HG03575 (cell line): Measurements from ENCODE around the gene LAMB2.

Source experiments
- ATAC-seq: cut with Tn5 transposase; IDR thresholded peaks from one replicate; pipeline ENCODE4 v1.9.1; 2021; ENCODE audit not compliant: unreplicated experiment, insufficient number of reproducible peaks, low FRiP score; ENCODE audit errors: extremely low read depth

The LAMB2 gene

GRCh38 chr3:49123687-49124086, 9.2 kb downstream of the LAMB2 start:
- no peak for ATAC-seq

DNA sequence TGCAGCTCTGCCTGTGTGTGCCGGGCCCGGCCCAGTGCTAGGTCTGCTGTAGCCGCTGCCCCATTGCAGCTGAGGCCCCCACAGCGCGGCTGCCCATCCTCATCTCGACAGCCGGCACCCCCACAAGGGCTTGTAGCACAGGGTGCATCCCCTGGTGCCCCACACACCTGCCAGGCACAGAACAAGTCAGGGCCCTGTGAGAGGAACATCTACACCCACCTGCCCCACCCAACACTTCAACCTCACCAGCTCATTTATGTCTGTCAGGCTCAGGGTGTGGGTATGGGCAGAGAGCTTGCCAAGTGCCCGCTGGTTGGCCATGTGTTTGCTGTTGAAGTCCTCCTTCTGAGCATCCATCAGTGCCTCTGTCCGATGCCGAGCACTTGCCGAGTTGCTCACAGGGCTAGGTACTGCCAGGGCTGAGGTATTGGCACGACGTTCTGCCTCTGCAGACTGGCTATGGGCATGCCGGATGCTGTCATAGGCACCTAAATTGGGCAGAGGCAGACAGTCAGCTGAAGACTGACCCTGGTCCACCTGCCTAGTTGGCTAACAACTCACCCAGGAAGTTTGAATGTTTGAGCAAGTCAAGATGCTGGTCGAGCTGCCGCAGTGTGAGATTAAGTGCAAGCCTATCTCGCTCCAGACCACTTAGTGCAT, 9.8 kb downstream of the LAMB2 start:
- ATAC-seq, result no peak

- ATAC-seq, result no peak
Measured at GRCh38 chr3:49122451-49122850, 10.4 kb downstream of the LAMB2 start.

GRCh38 chr3:49122022-49122421, 10.8 kb downstream of the LAMB2 start:
- no peak for ATAC-seq

DNA sequence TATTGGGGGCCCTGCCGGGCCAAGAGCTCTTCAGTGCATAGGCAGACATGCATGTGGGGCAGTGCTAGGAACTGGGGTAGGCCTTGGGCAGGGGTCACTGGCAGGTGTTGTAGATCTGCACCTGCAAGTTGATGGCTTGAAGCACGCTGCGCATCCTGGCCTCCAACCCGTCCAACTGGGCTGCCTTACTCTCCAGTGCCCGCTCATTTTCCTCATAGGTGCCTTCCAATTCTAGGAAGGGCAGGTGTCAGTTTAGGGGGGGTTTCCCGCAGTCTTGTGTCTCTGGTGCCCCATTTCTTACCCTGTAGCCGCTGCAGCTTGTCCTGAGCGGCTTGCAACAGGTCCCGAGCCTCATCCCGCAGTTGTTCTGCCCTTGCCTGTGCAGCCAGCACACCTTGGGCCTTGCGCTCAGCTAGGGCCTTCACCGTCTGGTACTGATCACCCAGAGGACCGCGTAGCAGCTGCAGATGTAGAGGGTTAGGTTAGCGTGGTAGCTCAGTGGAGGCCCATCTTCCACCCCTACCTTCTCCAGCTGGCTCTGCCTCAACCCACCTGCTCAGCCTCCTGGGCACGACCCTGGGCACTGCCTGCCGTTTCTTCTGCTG, 11.6 kb downstream of the LAMB2 start:
- ATAC-seq, result no peak

- ATAC-seq, result no peak
Measured at GRCh38 chr3:49120438-49121131, 12.3 kb downstream of the LAMB2 start, which contains the start of gene USP19. Gene USP19, minus strand, starts transcription at chr3:49120823. Its CDS starts 1,678 bp downstream, at chr3:49119145.

DNA sequence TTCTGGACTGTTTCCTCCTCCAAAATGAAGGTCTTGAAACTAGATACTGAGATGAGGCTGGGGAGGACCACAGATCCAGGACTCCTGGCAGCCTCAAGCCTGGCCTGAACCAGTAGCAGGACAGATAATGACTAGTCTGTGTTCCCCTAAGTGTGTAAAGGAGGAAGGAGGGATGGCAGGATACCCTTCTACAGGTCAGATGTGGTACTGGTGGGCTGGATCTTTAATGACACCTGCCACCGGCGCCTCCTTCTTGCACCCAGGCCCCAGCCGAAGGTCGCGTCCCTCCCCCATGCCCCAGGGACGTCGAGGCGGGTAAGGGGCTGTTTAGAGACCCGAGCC, 12.8 kb downstream of the LAMB2 start:
- no peak for ATAC-seq

- ATAC-seq, result no peak
Measured at GRCh38 chr3:49119439-49119838, 13.4 kb downstream of the LAMB2 start.

DNA sequence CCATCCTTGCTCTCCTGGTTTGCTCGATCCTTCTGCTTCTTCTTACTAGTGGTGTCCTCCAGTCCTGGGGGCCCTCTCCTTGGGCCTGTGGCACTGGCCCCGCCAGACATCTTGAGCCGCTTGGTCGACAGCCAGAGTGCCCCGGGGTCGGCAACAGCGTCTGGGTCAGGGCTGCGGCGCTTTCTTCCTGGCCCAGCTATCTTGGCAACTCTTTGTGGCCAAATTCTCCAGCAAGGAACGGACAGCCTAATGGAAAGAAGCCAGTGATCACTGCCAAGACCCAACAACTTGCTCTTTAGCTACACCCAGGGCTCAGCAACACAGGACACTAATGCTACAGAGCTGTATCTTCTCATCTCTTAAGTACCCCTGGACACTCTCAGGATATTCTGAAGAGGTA, 13.8 kb downstream of the LAMB2 start:
- no peak for ATAC-seq

GRCh38 chr3:49112262-49112661, 20.6 kb downstream of the LAMB2 start:
- ATAC-seq, result no peak

- ATAC-seq, result no peak
Measured at GRCh38 chr3:49111347-49111746, 21.5 kb downstream of the LAMB2 start.

GRCh38 chr3:49110780-49111179, 22.1 kb downstream of the LAMB2 start:
- ATAC-seq, result no peak

DNA sequence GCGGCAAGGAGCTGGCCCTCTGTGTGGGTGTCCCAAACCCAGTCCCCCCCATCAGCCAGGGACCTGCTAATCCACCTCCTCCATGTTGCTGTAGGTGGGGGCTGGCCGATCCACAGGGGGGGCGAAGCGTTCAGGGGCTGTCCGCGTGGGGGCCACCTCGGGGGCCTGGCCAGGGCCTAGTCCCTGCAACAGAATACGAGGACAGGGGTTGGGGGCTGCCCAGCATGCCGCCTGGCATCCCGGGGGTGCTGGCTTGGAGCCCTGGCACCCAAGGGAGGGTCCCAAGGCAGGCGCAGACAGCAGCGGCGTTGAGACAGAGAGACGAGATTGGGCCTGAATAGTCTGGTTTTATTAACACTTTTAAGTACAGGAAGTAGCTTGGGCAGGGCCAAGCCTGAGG, 24.5 kb downstream of the LAMB2 start:
- ATAC-seq, result no peak

DNA sequence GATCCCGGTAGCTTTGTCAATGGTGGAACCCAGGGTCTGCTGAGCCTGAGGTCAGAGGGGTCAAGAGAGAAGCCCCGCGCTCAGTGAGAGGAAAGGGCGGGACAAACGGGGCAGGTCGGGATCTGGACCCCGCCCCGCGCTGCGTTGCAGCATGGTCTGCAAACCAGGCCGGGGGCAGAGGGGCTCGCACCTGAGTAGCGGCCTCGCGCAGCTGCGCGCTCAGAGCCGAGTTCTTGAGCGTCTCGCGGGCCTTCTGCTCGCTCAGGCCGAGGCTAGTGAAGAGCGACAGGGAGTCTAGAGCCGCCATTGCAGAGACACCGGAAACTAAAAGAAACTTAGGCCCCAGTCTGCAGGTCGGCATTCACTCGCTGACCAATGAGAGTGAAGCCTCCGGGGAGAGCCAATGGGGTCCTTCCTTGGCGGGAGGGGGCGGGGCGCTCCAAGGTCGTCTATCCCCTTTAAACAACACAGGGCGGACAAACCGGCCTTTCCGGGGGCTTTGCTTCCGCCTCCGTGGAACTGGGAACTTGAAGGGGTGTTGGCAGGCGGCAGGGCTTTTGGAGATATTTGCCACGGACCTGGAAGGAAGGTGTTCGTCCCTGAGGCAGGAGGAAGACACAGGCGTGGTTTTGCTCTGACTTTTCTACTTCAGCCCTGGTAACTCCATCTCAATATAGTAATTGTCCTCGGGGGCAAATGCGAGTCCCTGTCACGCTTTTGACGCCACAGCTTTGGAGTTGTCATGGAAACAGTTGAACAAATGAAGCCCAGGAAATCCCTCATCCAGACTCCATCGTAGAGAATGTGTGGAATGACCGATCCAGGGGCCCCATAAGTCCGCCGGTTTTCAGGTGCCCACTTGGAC, 28.2 kb downstream of the LAMB2 start, which contains the start of gene QARS1:
Gene QARS1 (minus strand): TSS at position 331 of the 865 bp plus-strand sequence. CDS start 24 bp downstream, at position 307.
- no peak for ATAC-seq

GRCh38 chr3:49104052-49104426, 28.8 kb downstream of the LAMB2 start:
- ATAC-seq, result no peak

DNA sequence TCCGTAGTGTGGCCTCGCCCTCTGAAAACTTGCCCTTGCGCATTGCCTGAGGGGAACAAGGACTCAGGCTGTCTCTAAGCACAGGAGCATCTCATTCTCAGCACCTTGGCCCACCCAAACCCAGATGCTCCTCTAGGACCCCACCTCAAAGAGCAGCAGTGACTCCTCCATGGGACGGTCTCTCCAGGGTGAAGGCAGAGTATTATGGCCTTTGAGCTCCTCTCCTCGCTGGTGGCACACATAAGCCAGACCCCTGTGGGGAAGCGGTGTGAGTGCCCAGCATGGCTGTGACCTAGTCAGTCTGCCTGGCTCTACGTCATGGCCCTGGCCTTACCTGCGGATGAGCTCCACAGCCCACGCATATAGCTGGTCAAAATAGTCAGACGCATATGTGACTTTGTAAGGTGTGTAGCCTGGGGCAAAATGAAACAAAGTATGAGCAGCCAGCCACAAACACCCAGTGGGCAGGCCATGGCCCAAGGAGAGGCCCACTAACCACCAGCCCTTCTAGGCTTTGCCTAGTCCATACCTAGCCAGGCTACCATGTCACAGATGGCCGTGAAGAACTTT, 32.7 kb downstream of the LAMB2 start:
- no peak for ATAC-seq

- ATAC-seq, result no peak
Measured at GRCh38 chr3:49098910-49099630, 33.8 kb downstream of the LAMB2 start.

GRCh38 chr3:49098429-49098828, 34.4 kb downstream of the LAMB2 start:
- ATAC-seq, result no peak
